HepG2 (cell line): ENCODE data around the gene DIPK1B. TPM values are rescaled to one million over a fixed set of nuclear protein-coding genes. Genes with fewer than 3 reads are reported as not detected.

Experiments
- GFI1 ChIP-seq: sonication (generic); formaldehyde crosslinking; IDR thresholded peaks from 2 replicates; pipeline ENCODE4 v1.5.0; 2020; ENCODE audit warnings: missing genetic modification reagents, mild to moderate bottlenecking, borderline replicate concordance
- HNF4G ChIP-seq, 2 experiments: sonication (generic) in 1 of 2; formaldehyde crosslinking in 1 of 2; IDR thresholded peaks; 2 replicates each; pipeline versions ENCODE4 v1.4.0 to v1.6.1; 2011 to 2020; ENCODE audit warnings: borderline replicate concordance in 2 of 2, low read depth in 2 of 2, mild to moderate bottlenecking in 2 of 2, low read length in 1 of 2, missing genetic modification reagents in 1 of 2, moderate library complexity in 1 of 2
- HOXA5 ChIP-seq: sonication (generic); formaldehyde crosslinking; IDR thresholded peaks from 2 replicates; pipeline ENCODE4 v1.4.0; 2020; ENCODE audit warnings: missing genetic modification reagents
- SAP130 ChIP-seq: IDR thresholded peaks from 2 replicates; pipeline ENCODE4 v1.6.1; 2016; ENCODE audit warnings: low read depth
- SIN3A ChIP-seq: IDR thresholded peaks from 2 replicates; pipeline ENCODE4 v1.6.1; 2011; ENCODE audit warnings: low read depth, mild to moderate bottlenecking, control low read depth, low read length, borderline replicate concordance
- SMARCE1 ChIP-seq: fragments of 450-650 bp; IDR thresholded peaks from 2 replicates; pipeline ENCODE4 v1.6.1; 2017; ENCODE audit warnings: borderline replicate concordance
- SMYD3 ChIP-seq: sonication (generic); formaldehyde crosslinking; IDR thresholded peaks from 2 replicates; pipeline ENCODE4 v1.8.1; 2023; ENCODE audit warnings: mild to moderate bottlenecking, missing genetic modification reagents
- SP140L ChIP-seq: sonication (generic); formaldehyde crosslinking; IDR thresholded peaks from 2 replicates; pipeline ENCODE4 v1.4.0; 2020; ENCODE audit warnings: missing genetic modification reagents, borderline replicate concordance
- TIGD3 ChIP-seq: sonication (generic); formaldehyde crosslinking; IDR thresholded peaks from 2 replicates; pipeline ENCODE4 v1.5.1; 2020; ENCODE audit warnings: mild to moderate bottlenecking, missing genetic modification reagents, borderline replicate concordance
- ZNF558 ChIP-seq: sonication (generic); formaldehyde crosslinking; IDR thresholded peaks from 2 replicates; pipeline ENCODE4 v1.9.0; 2022; ENCODE audit warnings: mild to moderate bottlenecking, missing genetic modification reagents, borderline replicate concordance
- ZNF569 ChIP-seq: sonication (generic); formaldehyde crosslinking; IDR thresholded peaks from 2 replicates; pipeline ENCODE4 v1.5.0; 2020; ENCODE audit warnings: mild to moderate bottlenecking, missing genetic modification reagents, moderate library complexity, borderline replicate concordance
- ZNF724P ChIP-seq: sonication (generic); formaldehyde crosslinking; IDR thresholded peaks from 2 replicates; pipeline ENCODE4 v1.8.0; 2022; ENCODE audit warnings: missing genetic modification reagents, borderline replicate concordance
- ZNF772 ChIP-seq: sonication (generic); formaldehyde crosslinking; IDR thresholded peaks from 2 replicates; pipeline ENCODE4 v1.5.0; 2020; ENCODE audit warnings: mild to moderate bottlenecking, missing genetic modification reagents
- polyA plus RNA-seq, 8 experiments: library from polyadenylated mRNA; depleted of rRNA in 3 of 8; stranded (reverse) in 7 of 8; unstranded in 1 of 8; fragments of >200 nt; fragmentation: Illumina TruSeq in 4 of 8; extraction: Trizol in 4 of 8; gene quantifications; 2 replicates each; pipeline versions ENCODE4 v1.2.1 to v1.2.3, GENCODE V29; 2011 to 2016; ENCODE audit warnings: low read depth in 4 of 8, missing spikeins in 1 of 8, mixed read lengths in 1 of 8; ENCODE audit not compliant: insufficient read depth in 1 of 8
- total RNA-seq, 5 experiments: library from RNA; depleted of rRNA; stranded (reverse); fragments of >200 nt; fragmentation: Illumina TruSeq; extraction: Trizol; gene quantifications; 2 replicates each; pipeline ENCODE4 v1.2.3, GENCODE V29; 2016; ENCODE audit warnings: low read depth in 1 of 5
- TF ChIP-seq, protein P1 (sequence below): sonication (generic); formaldehyde crosslinking; IDR thresholded peaks from 2 replicates; pipeline ENCODE4 v1.4.0; 2020; ENCODE audit warnings: mild to moderate bottlenecking, missing genetic modification reagents
- TF ChIP-seq, protein P2 (sequence below): sonication (generic); formaldehyde crosslinking; IDR thresholded peaks from 2 replicates; pipeline ENCODE4 v1.4.0; 2020; ENCODE audit warnings: missing genetic modification reagents, borderline replicate concordance

The DIPK1B gene
- total and polyA plus RNA-seq, 2 of the 13 experiments (the other 11 are each of a cell fraction or from before 2014, with no cell fraction given), result 0.18 to 3.9 TPM

GRCh38 chr9:136697821-136698526, 14.4 kb upstream of the DIPK1B start (continued):
- no peak for TF ChIP-seq ZNF772 (CRISPR knock-in tag)
- TF ChIP-seq TIGD3 (CRISPR knock-in tag), result no peak
- no peak for TF ChIP-seq ZNF724P
- no peak for TF ChIP-seq HOXA5
- TF ChIP-seq, protein P1, sequence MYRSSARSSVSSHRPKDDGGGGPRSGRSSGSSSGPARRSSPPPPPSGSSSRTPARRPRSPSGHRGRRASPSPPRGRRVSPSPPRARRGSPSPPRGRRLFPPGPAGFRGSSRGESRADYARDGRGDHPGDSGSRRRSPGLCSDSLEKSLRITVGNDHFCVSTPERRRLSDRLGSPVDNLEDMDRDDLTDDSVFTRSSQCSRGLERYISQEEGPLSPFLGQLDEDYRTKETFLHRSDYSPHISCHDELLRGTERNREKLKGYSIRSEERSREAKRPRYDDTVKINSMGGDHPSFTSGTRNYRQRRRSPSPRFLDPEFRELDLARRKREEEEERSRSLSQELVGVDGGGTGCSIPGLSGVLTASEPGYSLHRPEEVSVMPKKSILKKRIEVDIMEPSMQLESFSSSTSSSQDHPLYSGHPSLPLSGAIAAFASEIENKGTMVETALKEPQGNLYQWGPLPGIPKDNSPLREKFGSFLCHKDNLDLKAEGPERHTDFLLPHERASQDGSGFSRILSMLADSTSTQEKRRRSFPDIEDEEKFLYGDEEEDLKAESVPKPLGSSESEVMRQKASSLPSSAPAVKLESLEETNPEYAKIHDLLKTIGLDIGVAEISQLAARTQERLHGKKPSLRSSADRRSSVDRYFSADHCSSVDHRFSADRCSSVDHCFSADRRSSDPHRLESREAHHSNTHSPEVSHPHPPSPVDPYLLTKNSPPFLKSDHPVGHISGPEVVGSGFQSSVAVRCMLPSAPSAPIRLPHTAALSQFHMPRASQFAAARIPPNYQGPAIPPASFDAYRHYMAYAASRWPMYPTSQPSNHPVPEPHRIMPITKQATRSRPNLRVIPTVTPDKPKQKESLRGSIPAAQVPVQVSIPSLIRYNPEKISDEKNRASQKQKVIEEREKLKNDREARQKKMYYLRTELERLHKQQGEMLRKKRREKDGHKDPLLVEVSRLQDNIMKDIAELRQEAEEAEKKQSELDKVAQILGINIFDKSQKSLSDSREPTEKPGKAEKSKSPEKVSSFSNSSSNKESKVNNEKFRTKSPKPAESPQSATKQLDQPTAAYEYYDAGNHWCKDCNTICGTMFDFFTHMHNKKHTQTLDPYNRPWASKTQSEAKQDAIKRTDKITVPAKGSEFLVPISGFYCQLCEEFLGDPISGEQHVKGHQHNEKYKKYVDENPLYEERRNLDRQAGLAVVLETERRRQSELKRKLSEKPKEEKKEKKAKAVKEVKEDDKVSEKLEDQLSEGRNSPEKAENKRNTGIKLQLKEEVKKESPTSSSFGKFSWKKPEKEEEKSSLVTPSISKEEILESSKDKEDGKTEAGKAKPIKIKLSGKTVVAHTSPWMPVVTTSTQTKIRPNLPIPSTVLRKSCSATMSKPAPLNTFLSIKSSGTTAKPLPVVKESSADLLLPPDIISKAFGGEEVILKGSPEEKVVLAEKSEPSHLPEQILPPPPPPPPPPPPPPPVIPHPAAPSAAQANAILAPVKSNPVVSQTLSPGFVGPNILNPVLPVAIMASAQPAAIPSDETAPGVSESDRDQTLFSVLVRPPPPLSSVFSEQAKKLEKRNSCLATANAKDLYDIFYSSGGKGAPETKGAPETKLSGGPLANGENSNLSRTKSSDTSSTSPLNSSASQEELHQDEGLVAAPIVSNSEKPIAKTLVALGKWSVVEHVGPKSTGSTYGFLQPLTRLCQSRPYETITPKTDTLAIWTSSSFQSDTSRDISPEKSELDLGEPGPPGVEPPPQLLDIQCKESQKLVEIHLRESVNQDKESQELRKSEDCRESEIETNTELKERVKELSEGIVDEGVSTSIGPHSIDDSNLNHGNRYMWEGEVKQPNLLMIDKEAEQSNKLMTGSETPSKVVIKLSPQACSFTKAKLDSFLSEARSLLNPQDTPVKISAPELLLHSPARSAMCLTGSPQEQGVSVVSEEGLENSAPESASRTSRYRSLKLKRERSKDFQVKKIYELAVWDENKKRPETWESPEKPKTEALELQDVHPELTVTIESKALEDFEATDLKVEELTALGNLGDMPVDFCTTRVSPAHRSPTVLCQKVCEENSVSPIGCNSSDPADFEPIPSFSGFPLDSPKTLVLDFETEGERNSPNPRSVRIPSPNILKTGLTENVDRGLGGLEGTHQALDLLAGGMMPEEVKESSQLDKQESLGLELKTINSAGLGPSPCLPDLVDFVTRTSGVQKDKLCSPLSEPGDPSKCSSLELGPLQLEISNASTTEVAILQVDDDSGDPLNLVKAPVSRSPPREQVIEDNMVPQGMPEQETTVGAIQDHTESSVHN, result no peak
- TF ChIP-seq, protein P2, sequence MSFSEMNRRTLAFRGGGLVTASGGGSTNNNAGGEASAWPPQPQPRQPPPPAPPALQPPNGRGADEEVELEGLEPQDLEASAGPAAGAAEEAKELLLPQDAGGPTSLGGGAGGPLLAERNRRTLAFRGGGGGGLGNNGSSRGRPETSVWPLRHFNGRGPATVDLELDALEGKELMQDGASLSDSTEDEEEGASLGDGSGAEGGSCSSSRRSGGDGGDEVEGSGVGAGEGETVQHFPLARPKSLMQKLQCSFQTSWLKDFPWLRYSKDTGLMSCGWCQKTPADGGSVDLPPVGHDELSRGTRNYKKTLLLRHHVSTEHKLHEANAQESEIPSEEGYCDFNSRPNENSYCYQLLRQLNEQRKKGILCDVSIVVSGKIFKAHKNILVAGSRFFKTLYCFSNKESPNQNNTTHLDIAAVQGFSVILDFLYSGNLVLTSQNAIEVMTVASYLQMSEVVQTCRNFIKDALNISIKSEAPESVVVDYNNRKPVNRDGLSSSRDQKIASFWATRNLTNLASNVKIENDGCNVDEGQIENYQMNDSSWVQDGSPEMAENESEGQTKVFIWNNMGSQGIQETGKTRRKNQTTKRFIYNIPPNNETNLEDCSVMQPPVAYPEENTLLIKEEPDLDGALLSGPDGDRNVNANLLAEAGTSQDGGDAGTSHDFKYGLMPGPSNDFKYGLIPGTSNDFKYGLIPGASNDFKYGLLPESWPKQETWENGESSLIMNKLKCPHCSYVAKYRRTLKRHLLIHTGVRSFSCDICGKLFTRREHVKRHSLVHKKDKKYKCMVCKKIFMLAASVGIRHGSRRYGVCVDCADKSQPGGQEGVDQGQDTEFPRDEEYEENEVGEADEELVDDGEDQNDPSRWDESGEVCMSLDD (CRISPR knock-in tag), result no peak
- TF ChIP-seq SMARCE1, result no peak
- TF ChIP-seq SIN3A, result no peak
- no peak for TF ChIP-seq GFI1 (CRISPR knock-in tag)
- no peak for TF ChIP-seq ZNF558 (CRISPR knock-in tag)
- no peak for TF ChIP-seq ZNF569
- TF ChIP-seq SP140L, result no peak
- TF ChIP-seq SMYD3 (CRISPR knock-in tag), result no peak
- TF ChIP-seq HNF4G (IDR thresholded peaks at IDR 0.05; ENCODE audit: borderline replicate concordance, low read depth, low read length), result peak; percentile 62; the same call in 1 of the 2 replicates
- TF ChIP-seq HNF4G (CRISPR knock-in tag; IDR thresholded peaks at IDR 0.05; ENCODE audit: borderline replicate concordance, low read depth), result no peak
- TF ChIP-seq SAP130 (CRISPR knock-in tag), result peak; percentile 68
